Retinal pigment epithelial cell (primary cell): Measurements from ENCODE around the gene CSHL1.
A peak's percentile ranks its signal among the peaks of the same experiment; 100 is the strongest.
"Not testable (repeated sequence)": the region's sequence is repeated elsewhere in the genome, so short reads cannot be mapped to it uniquely, and the experiment has no call there.

Experiments
- DNase-seq: peaks from one replicate; pipeline ENCODE4 v3.0.0-alpha.2; 2010; ENCODE audit warnings: low read depth
- H3K4me3 ChIP-seq: 2 replicates; pipeline ENCODE4 v1.5.1; 2011; ENCODE audit warnings: mild to moderate bottlenecking, low read length, control low read depth, moderate library complexity
- TF ChIP-seq, protein P1 (sequence below): conservative IDR thresholded peaks from 2 replicates; pipeline ENCODE4 v1.5.1; 2011; ENCODE audit warnings: low read depth, low read length, control low read depth, inconsistent platforms

Gene CSHL1

DNA sequence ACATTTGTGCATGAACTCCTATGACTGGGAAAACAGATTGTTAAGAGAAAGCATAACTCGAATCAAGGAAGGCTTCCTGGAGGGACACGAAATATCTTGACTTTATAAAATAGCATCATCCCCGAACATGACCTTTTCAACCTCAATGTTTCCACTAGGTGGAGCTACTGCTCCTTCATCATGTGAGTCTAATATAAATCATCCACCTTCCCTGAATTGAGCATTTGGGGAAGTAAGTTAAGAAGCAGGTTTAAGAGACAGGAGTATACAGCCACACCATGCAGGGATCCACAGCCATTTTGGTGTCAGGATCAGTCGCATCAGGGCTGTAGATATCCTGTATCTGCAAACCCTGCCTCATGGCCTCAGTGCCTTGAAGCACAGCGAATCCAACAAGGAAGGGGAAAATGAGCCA is 7.3 kb downstream of the CSHL1 start:
- TF ChIP-seq, protein P1, sequence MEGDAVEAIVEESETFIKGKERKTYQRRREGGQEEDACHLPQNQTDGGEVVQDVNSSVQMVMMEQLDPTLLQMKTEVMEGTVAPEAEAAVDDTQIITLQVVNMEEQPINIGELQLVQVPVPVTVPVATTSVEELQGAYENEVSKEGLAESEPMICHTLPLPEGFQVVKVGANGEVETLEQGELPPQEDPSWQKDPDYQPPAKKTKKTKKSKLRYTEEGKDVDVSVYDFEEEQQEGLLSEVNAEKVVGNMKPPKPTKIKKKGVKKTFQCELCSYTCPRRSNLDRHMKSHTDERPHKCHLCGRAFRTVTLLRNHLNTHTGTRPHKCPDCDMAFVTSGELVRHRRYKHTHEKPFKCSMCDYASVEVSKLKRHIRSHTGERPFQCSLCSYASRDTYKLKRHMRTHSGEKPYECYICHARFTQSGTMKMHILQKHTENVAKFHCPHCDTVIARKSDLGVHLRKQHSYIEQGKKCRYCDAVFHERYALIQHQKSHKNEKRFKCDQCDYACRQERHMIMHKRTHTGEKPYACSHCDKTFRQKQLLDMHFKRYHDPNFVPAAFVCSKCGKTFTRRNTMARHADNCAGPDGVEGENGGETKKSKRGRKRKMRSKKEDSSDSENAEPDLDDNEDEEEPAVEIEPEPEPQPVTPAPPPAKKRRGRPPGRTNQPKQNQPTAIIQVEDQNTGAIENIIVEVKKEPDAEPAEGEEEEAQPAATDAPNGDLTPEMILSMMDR: peak; percentile 35
- DNase-seq, H3K4me3 ChIP-seq: not testable (repeated sequence)

DNA sequence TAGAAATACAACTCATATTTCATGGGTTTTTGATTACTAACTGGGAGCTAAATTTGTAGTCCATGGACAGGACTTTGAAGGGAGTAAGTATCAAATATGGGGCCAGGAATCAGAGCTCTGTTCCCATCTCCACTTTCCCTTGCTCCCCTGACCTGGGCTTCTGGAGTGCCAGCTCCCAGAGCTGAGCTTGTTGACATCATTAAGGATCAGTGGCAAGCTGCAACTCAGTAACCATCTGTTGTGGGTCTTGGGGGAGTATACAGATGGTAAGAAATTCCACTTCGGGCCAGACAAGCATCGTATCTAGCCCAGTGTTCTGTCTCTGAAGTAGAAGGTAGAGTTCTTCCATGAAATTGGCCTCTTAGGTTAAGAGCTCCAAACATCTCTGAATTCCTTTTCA is 9.1 kb downstream of the CSHL1 start:
- H3K4me3 ChIP-seq, DNase-seq: not testable (repeated sequence)

DNA sequence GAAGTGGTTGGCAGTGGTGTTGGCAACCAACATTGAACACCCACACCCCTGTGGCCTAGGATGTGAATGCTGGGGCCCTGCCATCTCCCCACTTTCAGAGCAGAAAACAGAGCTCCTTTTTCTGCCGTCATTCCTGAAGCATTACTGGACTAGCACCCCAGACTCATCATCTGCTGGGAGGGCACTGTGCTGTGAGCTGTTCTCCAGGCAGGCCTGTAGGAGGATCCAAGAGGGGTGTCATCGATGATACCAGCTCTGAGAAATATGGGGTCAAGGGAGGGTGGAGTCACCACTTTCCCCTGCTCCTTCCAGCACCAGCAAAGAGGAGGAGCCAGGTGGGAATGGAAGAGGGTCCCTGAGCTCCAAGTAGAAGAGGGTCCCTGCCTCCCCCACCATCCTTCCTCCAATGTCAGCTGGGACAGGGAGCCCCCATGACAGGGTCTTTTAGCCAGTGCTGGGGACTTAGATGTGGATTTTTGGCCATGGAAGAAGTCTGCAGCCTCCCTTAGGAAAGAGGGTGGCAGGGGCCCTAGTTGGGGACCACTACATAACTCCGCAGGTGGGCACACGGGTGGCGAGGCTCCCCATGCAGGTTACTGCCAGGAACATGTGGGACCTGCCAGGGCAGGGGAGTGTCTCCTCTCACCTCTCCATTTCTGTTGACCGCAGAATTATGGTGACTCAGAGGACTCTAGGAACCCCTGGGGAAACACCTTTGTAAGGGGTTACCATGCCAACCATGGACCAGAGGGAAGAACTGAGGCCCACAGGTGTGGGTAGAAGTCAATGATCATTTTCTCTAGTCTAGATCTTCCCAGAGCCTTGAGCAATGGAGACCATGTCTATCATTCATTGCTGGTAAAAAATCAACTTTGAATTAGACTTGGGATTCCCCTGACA is 11.9 kb downstream of the CSHL1 start:
- DNase-seq, H3K4me3 ChIP-seq: not testable (repeated sequence)

DNA sequence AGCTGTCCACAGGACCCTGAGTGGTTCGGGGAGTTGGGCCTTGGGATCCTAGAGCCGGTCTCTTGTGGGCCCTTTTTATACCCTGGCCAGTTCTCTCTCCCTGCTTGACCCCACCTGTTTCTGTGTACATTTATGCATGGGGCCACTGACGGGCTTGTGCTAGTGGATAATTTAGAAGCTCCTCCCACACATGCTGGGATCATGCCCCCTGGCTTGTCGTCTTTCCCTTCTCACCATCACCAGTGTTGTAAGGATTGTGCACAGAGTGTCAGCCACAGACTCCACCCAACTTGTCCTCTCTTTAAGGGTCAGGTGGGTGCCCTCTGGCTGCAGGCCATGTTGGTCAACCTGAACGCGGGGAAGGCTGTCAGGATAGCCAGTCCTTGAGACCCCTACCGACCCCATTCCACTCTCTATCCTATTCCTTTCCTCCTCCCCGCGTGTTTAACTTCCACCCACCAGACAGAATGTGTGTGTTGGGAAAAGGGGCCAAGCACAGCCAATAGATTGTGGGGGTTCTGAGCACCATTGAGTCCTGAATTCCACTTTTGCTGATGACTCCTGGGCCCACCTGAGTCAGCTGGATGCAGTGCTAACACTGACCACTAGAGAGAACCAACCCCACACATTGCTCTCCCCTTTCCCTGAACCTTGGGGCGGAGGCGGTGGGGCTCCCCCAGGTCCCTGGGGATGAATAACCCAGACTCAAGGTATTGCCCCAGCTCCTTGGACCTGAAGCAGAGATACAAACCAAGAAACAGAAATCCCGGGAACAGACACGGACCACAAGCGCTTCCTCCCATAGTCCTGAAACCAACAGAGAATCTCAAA is 14.3 kb downstream of the CSHL1 start, which contains the start of gene CSH1:
TSS of gene CSH1 (minus strand) at position 51 of the 831 bp plus-strand sequence. CDS start 63 bp downstream, outside the sequence.
- not testable (repeated sequence) for DNase-seq, H3K4me3 ChIP-seq

DNA sequence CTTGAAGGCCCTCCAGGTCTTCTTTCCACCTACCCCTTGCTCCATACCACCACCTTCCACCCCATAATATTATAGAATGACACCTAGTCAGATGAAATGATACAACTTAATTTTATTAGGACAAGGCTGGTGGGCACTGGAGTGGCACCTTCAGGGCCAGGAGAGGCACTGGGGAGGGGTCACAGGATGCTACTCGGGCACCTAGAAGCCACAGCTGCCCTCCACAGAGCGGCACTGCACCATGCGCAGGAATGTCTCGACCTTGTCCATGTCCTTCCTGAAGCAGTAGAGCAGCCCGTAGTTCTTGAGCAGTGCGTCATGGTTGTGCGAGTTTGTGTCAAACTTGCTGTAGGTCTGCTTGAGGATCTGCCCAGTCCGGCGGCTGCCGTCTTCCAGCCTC is 16.2 kb downstream of the CSHL1 start:
- DNase-seq: not testable (repeated sequence)

DNA sequence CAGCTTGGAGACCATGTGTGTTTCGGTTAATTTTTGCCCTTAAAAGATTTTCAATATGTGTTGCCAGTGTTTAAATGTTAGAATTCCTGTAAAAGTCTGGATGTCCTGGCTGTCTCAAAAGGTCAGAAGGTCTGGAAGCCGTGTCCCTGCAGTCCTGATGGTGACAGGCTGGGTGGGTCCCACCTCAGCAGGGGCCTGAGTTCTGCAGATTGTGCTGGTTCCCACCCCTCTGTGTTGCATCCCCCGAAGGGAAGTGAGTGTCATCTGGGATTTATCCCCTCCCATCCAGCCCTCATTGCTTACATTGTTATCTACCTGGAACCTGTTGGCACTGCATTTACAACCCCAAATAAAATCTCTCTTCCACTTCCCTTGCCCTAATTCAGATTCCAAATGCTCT is 17.0 kb downstream of the CSHL1 start:
- not testable (repeated sequence) for H3K4me3 ChIP-seq, DNase-seq

More for the DNA sequence above, 16.2 kb downstream of the CSHL1 start:
- H3K4me3 ChIP-seq: not testable (repeated sequence)

DNA sequence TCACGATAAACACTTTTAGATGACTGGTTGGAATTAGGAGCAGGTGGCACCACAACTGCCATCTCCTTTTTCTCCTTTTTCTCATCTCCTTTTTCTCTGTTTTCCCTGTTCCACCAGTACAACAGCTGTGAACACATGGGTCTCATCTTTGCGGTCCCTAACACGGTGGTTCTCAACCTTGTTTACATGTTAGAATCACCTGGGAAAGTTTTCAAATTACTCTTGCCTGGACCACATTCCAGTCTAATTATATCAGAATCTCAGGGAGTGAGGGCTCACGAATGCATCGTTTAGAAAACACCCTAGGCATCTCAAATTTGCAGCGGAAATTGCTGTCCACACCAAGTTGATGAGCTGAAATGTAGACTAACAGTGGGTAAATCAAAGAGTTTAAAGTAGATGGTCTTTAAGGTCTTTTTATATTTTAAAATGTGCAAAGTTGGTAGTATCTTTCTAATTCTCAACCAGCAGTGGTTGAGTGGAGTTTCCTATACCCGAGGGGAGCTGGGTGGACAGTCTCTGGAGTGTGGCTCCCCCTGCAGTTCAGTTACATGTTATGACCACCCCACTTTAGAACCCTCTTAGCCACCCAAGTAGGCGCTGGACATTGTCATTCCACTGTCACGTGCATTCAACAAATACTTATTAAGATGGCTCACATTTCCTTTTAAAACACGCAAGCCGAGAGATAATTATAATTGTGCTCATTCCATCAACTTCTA is 18.6 kb downstream of the CSHL1 start:
- TF ChIP-seq, protein P1: peak; percentile 31
- not testable (repeated sequence) for DNase-seq, H3K4me3 ChIP-seq

DNA sequence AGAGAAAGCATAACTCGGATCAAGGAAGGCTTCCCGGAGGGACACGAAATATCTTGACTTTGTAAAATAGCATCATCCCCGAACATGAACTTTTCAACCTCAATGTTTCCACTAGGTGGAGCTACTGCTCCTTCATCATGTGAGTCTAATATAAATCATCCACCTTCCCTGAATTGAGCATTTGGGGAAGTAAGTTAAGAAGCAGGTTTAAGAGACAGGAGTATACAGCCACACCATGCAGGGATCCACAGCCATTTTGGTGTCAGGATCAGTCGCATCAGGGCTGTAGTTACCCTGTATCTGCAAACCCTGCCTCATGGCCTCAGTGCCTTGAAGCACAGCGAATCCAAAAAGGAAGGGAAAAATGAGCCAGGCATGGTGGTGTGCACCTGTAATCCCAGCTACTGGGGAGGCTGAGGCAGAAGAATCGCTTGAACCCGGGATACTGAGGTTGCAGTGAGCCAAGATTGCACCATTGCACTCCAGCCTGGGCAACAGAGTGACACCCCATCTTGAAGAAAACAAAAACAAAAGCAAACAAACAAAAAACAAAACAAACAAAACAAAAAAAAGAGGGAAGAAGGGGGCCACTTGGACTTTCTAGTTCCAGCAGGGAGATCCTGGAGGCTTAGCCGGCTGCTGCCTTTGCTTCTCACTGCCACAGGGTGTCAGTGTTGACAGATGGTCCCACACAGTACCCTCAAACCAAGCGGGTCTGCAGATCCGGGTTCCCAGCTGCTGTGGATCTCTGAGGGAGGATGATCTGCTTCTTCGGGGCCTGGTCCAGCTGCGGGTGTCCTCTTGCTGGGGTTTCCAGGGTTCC is 21.8 kb downstream of the CSHL1 start:
- DNase-seq, H3K4me3 ChIP-seq: not testable (repeated sequence)
- TF ChIP-seq, protein P1: peak; percentile 53

DNA sequence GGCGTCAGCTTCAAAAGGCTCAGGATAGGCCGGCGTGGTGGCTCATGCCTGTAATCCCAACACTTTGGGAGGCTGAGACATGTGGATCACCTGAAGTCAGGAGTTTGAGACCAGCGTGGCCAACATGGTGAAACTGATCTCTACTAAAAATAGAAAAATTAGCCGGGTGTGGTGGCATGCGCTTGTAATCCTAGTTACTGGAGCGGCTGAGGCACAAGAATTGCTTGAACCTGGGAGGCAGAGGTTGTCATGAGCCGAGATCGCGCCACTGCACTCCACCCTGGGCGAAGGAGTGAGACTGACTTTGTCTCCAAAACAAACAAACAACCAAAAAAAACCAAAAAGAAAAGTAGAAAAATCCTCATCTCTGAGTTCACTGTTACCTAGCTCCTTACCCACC is 25.9 kb downstream of the CSHL1 start:
- DNase-seq, H3K4me3 ChIP-seq: not testable (repeated sequence)

DNA sequence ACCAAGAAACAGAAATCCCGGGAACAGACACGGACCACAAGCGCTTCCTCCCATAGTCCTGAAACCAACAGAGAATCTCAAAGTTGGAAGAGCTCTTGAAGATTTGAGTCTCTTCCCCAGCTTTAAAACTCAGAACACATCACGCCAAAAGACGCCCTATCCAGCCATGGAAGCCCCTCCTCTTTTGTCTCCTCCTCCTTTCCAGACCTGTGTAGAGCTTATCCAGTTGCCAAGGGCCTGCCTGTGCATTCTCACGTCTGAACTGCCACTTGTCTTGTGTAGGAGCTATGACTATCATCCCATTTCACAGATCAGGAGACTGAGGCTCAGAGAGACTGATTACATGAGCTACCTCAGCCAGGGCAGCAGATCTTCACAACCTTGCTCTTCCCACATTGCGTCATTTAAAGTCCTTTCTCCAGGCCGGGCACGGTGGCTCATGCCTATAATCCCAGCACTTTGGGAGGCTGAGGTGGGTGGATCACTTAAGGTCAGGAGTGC is 28.4 kb downstream of the CSHL1 start:
- DNase-seq, H3K4me3 ChIP-seq: not testable (repeated sequence)
